NCI-H1930 (cell line): ENCODE data around the gene CCDC121.
"Not testable (repeated sequence)": the region's sequence is repeated elsewhere in the genome, so short reads cannot be mapped to it uniquely, and the experiment has no call there.

ENCODE experiments used
- DNase-seq, 2 experiments: peaks; one replicate each; lab custom pipeline; 2025; lab: John Stamatoyannopoulos, UW

CCDC121 gene

GRCh38 chr2:27636766-27637165, 8.0 kb upstream of the CCDC121 start:
- DNase-seq: no peak

- no peak for DNase-seq
Measured at GRCh38 chr2:27634291-27634690, 5.5 kb upstream of the CCDC121 start.

GRCh38 chr2:27630257-27630656, 1.4 kb upstream of the CCDC121 start:
- DNase-seq: not testable (repeated sequence)

GRCh38 chr2:27627963-27628766, 647 bp downstream of the CCDC121 start:
- DNase-seq: no peak

DNA sequence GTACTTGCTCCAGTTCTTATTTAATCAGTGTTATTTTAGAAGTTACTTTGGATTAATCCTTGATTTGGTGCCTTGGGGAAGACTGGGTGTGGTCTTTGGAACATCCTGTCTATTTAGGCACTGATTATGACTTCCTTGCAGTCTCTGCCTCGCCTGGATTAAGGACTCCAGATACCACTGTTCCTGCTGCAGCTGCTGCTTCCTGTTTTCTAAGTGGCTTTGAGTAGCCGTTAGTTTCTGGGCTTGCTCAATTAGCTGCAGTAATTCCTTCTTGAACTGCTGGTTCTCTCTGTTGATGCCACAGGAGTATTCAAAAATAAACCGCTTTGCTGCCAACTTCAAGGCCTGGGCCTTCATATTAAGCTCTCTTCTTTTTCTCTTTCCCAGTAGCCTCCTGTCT, 1.9 kb downstream of the CCDC121 start:
- DNase-seq: not testable (repeated sequence)

DNA sequence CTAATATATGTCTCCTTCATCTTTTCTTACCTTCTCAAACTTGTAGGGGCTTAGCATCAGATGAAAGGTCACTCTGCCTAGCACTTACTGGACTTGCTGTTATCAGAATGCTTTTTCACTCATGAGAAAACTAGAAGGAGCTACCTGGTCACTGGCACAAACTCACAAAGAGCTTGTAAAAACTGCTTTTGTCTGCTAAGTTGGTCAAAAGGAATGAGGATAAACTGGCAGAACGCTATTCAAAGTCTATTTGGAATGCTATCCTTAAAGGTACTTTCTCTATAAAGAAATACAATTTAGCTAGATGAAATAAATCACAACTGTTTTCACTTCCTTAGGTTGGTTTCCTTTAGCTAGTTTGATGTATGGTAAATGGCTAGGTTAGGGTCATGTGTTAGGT, 2.5 kb downstream of the CCDC121 start:
- not testable (repeated sequence) for DNase-seq

DNA sequence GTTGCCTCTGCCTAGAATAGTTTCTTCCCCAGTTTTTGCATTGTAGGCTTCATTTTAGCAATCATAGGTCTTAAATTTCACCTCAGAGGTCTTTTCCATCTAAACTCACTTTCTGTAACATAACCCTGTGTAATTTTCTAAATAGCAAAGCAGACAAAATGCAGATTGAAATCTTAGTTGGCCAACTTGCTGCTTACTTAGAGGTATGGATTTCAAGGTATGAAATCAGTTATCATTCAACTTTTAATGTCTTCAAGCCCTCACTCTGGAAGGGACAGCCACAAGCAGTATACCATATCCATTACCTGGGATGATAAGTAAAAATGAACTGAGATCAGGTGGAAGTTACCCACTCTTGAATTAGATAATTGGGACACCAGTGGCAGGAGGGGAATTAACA, 3.9 kb downstream of the CCDC121 start:
- no peak for DNase-seq

- no peak for DNase-seq
Measured at GRCh38 chr2:27622921-27623384, 5.9 kb downstream of the CCDC121 start.

DNA sequence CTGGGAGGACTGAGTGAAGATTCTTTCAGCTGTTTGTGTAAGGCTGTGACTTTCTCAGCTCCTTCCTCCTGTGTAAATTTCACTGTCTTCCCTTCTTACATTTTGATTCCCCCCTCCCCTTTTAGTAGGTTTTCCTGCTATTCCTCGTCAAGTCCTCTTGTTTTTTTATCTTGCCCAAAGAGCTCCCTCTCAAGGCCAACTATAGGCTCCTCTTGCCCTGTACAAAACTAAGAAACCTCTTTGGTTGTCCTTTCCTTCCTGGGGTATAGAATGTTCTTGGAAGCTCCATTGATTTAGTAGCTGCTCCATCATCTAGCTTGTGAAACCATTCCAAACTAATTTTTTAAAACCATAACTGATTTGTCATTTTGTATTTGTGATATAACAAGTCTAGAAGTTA, 7.3 kb downstream of the CCDC121 start:
- no peak for DNase-seq

DNA sequence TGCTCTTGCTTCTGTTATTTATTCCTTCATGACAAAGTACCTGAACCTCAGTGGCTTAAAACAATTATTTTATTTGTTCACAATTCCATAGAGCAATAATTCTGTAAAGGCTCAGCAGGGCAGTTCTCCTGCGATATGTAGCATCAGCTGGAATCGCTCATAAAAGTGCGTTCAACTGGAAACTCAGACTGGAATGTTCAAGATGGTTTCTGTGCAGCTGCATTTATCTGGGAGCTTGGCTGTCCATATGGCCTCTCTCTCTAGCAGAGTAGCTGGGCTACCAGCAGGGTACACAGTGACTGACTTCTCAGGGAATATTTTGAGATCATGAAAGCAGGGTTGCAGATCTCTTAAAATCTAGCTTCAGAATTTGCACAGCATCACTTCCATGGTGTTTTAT, 13.5 kb downstream of the CCDC121 start:
- no peak for DNase-seq

DNA sequence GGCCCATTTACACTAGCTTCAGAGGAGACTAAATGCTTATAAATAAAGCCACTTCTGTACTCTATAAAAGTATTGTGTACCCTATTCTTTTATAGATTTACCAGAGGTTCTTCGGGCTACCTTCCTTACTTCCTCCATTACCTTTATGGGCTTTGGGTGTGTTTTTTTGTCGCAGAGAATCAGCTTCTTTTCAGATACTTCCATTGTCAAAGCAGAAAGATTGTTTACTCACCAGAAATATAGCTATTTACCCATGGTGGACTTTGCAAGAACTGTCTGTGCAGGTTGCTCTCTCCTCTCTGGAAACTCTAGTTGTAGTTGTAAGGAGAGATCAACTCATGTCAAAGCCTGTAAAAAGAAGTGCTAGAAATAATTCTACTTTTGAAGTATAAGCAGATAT, 14.8 kb downstream of the CCDC121 start:
- DNase-seq: no peak

DNA sequence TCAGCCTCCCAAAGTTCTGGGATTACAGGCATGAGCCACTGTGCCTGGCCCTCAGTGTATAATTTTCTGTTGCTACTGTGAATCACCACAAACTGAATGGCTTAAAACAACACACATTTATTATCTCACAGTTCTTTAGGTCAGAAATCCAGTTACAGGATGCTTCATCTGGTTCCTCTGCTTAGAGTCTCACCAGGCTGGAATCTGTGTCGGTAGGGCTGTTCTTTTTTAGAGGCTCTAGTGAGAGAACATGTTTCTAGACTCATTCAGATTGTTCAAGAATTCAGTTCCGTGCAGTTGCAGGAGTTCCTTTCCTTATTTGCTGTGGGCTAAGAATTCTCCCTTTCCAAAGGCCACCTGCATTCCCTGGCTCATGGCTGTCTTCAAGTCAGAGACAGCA, 22.2 kb downstream of the CCDC121 start:
- DNase-seq: no peak

GRCh38 chr2:27596627-27597026, 32.2 kb downstream of the CCDC121 start:
- DNase-seq: no peak

- not testable (repeated sequence) for DNase-seq
Measured at GRCh38 chr2:27595412-27595811, 33.4 kb downstream of the CCDC121 start.

- not testable (repeated sequence) for DNase-seq
Measured at GRCh38 chr2:27594020-27594703, 34.6 kb downstream of the CCDC121 start.

DNA sequence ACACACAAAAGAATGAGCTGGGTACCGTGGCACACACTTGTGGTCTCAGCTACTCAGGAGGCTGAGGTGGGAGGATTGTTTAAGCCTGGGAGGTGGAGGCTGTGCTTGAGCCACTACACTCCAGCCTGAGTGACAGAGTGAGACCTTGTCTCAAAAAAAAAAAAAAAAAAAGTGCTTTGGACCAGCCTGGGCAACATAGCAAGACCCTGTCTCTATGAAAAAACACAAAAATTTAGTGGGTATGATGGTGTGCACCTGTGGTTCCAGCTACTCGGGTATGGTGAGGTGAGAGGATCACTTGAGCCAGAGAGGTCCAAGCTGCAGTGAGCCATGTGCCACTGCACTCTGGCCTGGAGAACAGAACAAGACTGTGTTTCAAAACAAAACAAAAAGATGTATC, 35.6 kb downstream of the CCDC121 start:
- no peak for DNase-seq

DNA sequence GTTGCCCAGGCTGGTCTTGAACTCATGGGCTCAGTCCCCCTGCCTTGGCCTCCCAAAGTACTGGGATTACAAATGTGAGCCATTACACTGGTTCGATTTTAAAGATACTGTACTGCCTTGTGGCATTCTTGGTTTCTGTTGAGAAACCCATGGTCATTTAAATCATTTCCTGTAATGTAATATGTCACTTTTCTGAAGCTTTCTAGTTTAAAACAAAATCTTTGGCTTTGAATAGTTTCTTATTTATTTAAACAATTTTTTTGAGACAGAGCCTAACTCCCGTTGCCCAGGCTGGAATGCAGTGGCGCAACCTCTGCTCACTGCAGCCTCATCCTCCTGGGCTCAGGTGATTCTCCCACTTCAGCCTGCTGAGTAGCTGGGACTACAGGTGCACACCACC, 37.1 kb downstream of the CCDC121 start:
- DNase-seq: no peak

- no peak for DNase-seq
Measured at GRCh38 chr2:27588308-27588707, 40.5 kb downstream of the CCDC121 start.

DNA sequence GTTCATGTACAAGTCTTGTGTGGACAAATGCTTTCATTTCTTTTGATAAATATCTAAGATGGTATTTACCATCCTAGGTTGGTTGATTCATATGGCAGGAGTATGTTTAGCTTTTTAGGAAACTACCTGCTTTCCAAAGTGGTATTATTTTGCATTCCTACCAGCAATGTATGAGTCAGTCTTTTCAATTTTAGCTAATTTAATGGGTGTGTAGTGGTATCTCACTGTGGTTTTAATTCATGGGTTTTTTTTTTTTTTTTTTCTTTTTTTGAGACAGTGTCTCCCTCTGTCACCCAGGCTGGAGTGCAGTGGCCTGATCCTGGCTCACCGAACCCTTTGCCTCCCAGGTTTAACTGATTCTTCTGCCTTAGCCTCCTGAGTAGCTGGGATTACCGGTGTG, 41.8 kb downstream of the CCDC121 start:
- no peak for DNase-seq

DNA sequence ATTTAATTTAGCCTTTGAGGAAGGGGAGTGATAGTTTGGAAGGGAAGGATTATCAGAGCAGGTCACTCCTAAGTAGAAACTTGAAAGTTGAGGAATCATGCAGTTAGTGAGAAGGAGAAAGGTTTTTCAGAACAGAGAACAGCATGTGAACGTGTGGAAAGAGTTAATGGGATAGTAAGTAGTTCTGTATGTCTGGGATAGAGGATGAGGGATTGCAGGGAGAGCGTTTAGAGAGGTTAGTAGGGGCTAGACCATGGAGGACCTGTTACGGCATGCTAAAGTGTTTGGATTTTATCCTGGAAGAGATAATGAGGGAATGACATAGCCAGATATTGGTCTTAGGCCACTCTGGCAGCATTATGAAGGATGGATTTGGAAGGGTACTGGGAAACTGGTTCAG, 44.2 kb downstream of the CCDC121 start:
- no peak for DNase-seq

DNA sequence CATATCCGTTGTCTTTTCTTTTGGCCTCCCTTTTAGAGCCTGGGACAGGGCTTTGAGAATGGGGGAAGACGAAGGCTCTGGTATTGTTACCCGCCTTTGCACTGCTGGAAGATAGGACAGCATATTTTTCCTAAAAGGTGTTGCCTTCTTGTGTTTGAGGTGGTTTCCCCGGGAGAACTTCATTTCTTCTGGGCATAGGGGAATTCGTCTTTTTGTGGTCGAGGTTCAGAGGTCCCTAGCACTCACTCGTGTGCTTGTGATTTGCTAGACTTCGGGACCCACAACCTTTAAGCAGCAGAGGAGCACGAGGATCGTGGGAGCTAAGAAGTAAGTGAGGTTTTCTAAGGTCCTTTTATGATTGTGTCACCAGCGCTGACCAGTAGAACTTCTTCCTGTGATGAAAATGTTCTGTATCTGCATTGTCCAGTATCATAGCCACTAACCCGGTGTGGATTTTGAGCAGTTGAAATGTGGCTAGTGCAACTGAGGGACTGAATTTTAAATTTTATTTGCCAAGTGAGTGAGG, 45.4 kb downstream of the CCDC121 start:
- no peak for DNase-seq

GRCh38 chr2:27582695-27583389, 46.0 kb downstream of the CCDC121 start, which contains the start of gene ZNF512:
Gene ZNF512 (plus strand): TSS chr2:27583042. CDS start chr2:27583113, 71 bp downstream.
- DNase-seq: peak; percentile 95 to 96
